OCI-LY3 (cell line): ENCODE results near the gene LRFN4.

ENCODE experiments used
- EZH2phosphoT487 ChIP-seq: fragments of 200-600 bp; shearing (Covaris generic); IDR thresholded peaks from 2 replicates; pipeline ENCODE4 v1.6.1; 2018; ENCODE audit warnings: antibody characterized with exemption, mixed run types, low read depth
- TF ChIP-seq, protein P1 (sequence below): fragments of 200-600, 300-600 bp; sonication (generic); IDR thresholded peaks from 2 replicates; pipeline ENCODE4 v1.5.1; 2014; ENCODE audit warnings: antibody characterized with exemption, low read length, low read depth

DNA sequence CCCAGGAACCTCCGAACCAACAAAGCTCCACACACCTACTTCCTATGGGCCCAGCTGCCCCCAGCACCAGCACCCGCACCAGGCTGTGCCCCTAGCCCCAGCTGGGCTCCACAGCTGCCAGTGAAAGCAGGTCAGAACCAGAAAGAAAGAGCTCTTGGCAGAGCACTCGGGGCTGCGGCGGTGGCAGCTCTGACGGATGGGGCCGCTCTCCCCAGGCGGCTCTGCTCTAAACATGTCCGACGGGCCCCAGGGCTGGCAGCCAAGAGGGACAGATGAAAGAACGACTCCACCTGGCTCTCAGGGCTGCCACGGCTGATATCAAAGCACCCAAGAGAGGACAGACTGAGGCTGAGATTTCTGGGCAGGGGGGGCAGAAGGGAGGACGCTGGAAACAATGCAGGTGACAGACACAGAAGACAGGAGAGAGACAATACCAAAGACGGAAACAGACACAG lies 25.7 kb downstream of the LRFN4 start:
- TF ChIP-seq, protein P1, sequence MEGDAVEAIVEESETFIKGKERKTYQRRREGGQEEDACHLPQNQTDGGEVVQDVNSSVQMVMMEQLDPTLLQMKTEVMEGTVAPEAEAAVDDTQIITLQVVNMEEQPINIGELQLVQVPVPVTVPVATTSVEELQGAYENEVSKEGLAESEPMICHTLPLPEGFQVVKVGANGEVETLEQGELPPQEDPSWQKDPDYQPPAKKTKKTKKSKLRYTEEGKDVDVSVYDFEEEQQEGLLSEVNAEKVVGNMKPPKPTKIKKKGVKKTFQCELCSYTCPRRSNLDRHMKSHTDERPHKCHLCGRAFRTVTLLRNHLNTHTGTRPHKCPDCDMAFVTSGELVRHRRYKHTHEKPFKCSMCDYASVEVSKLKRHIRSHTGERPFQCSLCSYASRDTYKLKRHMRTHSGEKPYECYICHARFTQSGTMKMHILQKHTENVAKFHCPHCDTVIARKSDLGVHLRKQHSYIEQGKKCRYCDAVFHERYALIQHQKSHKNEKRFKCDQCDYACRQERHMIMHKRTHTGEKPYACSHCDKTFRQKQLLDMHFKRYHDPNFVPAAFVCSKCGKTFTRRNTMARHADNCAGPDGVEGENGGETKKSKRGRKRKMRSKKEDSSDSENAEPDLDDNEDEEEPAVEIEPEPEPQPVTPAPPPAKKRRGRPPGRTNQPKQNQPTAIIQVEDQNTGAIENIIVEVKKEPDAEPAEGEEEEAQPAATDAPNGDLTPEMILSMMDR: no peak
- no peak for TF ChIP-seq EZH2phosphoT487
